ENCODE measurements around the gene GLG1.
"Not testable (repeated sequence)": the region's sequence is repeated elsewhere in the genome, so short reads cannot be mapped to it uniquely, and the experiment has no call there.

The GLG1 gene

GRCh38 chr16:74404148-74404933, 202.6 kb downstream of the GLG1 start:
- not testable (repeated sequence) for DNase-seq

DNA sequence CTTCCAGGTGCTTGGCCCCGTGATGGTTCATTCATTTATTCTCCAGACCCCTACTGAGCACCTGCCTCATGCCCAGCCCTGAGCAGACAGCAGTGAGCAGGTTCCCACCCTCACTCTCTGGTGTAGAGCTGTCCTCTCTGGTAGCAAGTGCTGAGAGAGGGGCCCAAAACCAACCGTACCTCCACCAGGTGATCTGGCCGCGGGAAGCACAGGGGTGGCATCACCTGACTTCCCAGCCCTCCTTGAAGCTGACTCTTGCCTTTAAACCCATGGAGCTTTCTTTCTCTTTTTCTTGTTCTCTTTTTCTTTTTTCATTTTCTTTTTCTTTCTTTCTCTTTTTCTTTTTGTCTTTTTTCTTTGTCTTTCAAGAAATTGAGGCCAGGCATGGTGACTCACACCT, 206.7 kb downstream of the GLG1 start:
- DNase-seq, result not testable (repeated sequence)

GRCh38 chr16:74398212-74398895, 208.6 kb downstream of the GLG1 start:
- DNase-seq, result peak; percentile 33

Measured in femur (tissue), 1 donor.